HCT116 (cell line): ENCODE data around the gene PEMT. TPM values are rescaled to one million over a fixed set of nuclear protein-coding genes. Genes with fewer than 3 reads are reported as not detected.

ENCODE experiments used
- ATAC-seq: fragments of 200-7000 bp; cut with Tn5 transposase; 2 replicates; pipeline ENCODE4 v1.9.1; 2020; ENCODE audit warnings: mild to moderate bottlenecking, moderate library complexity
- BruUV-seq: library from RNA; stranded (reverse); fragments of 400-500 nt; replicated peaks from 2 replicates; lab custom pipeline; 2021; lab: Mats Ljungman, UMichigan
- CTCF ChIA-PET: fragments of 300-600 bp; sonication (Branson Sonifier 250); formaldehyde crosslinking; loops from one replicate; lab custom pipeline; 2021; ENCODE audit warnings: antibody characterized with exemption; lab: Charles Lee
- POLR2A ChIA-PET: fragments of 300-600, 350-600 bp; sonication (Branson Sonifier 250); formaldehyde crosslinking; loops from one replicate; lab custom pipeline; 2021; ENCODE audit warnings: antibody characterized with exemption; lab: Charles Lee
- RAD21 ChIA-PET, 2 experiments: fragments of 300-600 bp; sonication (Branson Sonifier 250); formaldehyde crosslinking; loops; one replicate each; lab custom pipeline; 2023; ENCODE audit warnings: low total read pairs in 2 of 2; ENCODE audit not compliant: uncharacterized antibody in 2 of 2, unreplicated experiment in 2 of 2, low non-redundant PET in 1 of 2; lab: Charles Lee
- DNase-seq: peaks from one replicate; pipeline ENCODE4 v3.0.0-alpha.2; 2010; ENCODE audit warnings: low read depth, low spot score
- H2AFZ ChIP-seq: fragments of 200-600 bp; shearing (Covaris generic), sonication (generic); 2 replicates; pipeline ENCODE4 v1.6.1; 2017; ENCODE audit warnings: low read depth, mixed run types, mixed read lengths, antibody characterized with exemption, low read length; ENCODE audit not compliant: poor library complexity, severe bottlenecking
- H3K27ac ChIP-seq: 2 replicates; pipeline ENCODE4 v1.5.1; 2012; ENCODE audit warnings: low read depth, low read length
- H3K27me3 ChIP-seq: fragments of 200-600 bp; sonication (generic); 2 replicates; pipeline ENCODE4 v1.6.1; 2016; ENCODE audit warnings: mixed run types, low read length, mixed read lengths; ENCODE audit not compliant: insufficient read depth
- H3K36me3 ChIP-seq, 2 experiments: fragments of 200-500 bp in 1 of 2; fragments of 200-600 bp in 1 of 2; sonication (Bioruptor generic) in 1 of 2; sonication (generic) in 1 of 2; 2 replicates each; pipeline versions ENCODE4 v1.5.1 to v1.6.1; 2014 to 2016; ENCODE audit warnings: low read length in 2 of 2, inconsistent platforms in 1 of 2, mixed read lengths in 1 of 2, mixed run types in 1 of 2; ENCODE audit not compliant: insufficient read depth in 2 of 2, control insufficient read depth in 1 of 2
- H3K4me1 ChIP-seq, 2 experiments: fragments of 200-600 bp in 1 of 2; sonication (generic) in 1 of 2; 2 replicates each; pipeline versions ENCODE4 v1.5.1 to v1.6.1; 2012 to 2017; ENCODE audit warnings: low read length in 2 of 2, inconsistent platforms in 1 of 2, mild to moderate bottlenecking in 1 of 2, mixed read lengths in 1 of 2, mixed run types in 1 of 2, moderate library complexity in 1 of 2; ENCODE audit not compliant: insufficient read depth in 2 of 2, control insufficient read depth in 1 of 2
- H3K4me2 ChIP-seq: fragments of 200-600 bp; sonication (generic); 2 replicates; pipeline ENCODE4 v1.6.1; 2017; ENCODE audit warnings: mixed run types, low read length, mixed read lengths
- H3K4me3 ChIP-seq, 2 experiments: fragments of 200-600 bp in 1 of 2; sonication (generic) in 1 of 2; replicated peaks in 1 of 2; 2 replicates each; pipeline ENCODE4 v1.5.1; 2011 to 2016; ENCODE audit warnings: low read length in 2 of 2, control low read depth in 1 of 2, low read depth in 1 of 2, mild to moderate bottlenecking in 1 of 2, mixed read lengths in 1 of 2, mixed run types in 1 of 2
- H3K79me2 ChIP-seq: fragments of 200-600 bp; sonication (generic); 2 replicates; pipeline ENCODE4 v1.6.1; 2017; ENCODE audit warnings: mild to moderate bottlenecking, mixed run types, low read length, moderate library complexity, mixed read lengths; ENCODE audit not compliant: insufficient read depth
- H3K9ac ChIP-seq: fragments of 200-600 bp; sonication (generic); 2 replicates; pipeline ENCODE4 v1.6.1; 2016; ENCODE audit warnings: low read length, mixed read lengths
- H3K9me2 ChIP-seq: fragments of 200-600 bp; sonication (generic), shearing (Covaris generic); 2 replicates; pipeline ENCODE4 v1.6.1; 2017; ENCODE audit warnings: mixed run types, mild to moderate bottlenecking, moderate library complexity; ENCODE audit not compliant: insufficient read depth
- H3K9me3 ChIP-seq, 2 experiments: fragments of 200-500 bp in 1 of 2; fragments of 200-600 bp in 1 of 2; sonication (Bioruptor generic) in 1 of 2; sonication (generic) in 1 of 2; 2 replicates each; pipeline ENCODE4 v1.6.1; 2014 to 2017; ENCODE audit warnings: low read length in 2 of 2, mixed read lengths in 2 of 2, inconsistent platforms in 1 of 2, low read depth in 1 of 2, mild to moderate bottlenecking in 1 of 2, mixed run types in 1 of 2, moderate library complexity in 1 of 2; ENCODE audit not compliant: control insufficient read depth in 1 of 2, insufficient read depth in 1 of 2
- H4K20me1 ChIP-seq: fragments of 200-600 bp; sonication (generic), shearing (Covaris generic); 2 replicates; pipeline ENCODE4 v1.6.1; 2017; ENCODE audit warnings: mixed run types, mild to moderate bottlenecking, moderate library complexity; ENCODE audit not compliant: insufficient read depth
- ATF3 ChIP-seq: IDR thresholded peaks from 2 replicates; pipeline ENCODE4 v1.6.1; 2012
- CBX3 ChIP-seq: IDR thresholded peaks from 2 replicates; pipeline ENCODE4 v1.6.1; 2012; ENCODE audit warnings: low read depth
- CEBPB ChIP-seq: IDR thresholded peaks from 2 replicates; pipeline ENCODE4 v1.6.1; 2012; ENCODE audit warnings: low read depth
- ELF1 ChIP-seq: IDR thresholded peaks from 2 replicates; pipeline ENCODE4 v1.6.1; 2012; ENCODE audit warnings: low read depth, borderline replicate concordance
- EZH2 ChIP-seq: fragments of 200-600 bp; sonication (generic); IDR thresholded peaks from 2 replicates; pipeline ENCODE4 v1.6.1; 2017; ENCODE audit warnings: antibody characterized with exemption, mixed run types
- FOSL1 ChIP-seq: IDR thresholded peaks from 2 replicates; pipeline ENCODE4 v1.6.1; 2012; ENCODE audit warnings: low read depth
- JUND ChIP-seq: IDR thresholded peaks from 2 replicates; pipeline ENCODE4 v1.6.1; 2012
- MAX ChIP-seq: IDR thresholded peaks from 2 replicates; pipeline ENCODE4 v1.6.1; 2012
- POLR2A ChIP-seq: IDR thresholded peaks from 2 replicates; pipeline ENCODE4 v1.7.0; 2011; ENCODE audit warnings: borderline replicate concordance; ENCODE audit not compliant: insufficient read depth, insufficient read length; ENCODE audit errors: extremely low read depth
- RAD21 ChIP-seq: IDR thresholded peaks from 2 replicates; pipeline ENCODE4 v1.6.1; 2012; ENCODE audit warnings: low read depth, mild to moderate bottlenecking
- SIN3A ChIP-seq: IDR thresholded peaks from 2 replicates; pipeline ENCODE4 v1.6.1; 2012; ENCODE audit warnings: low read depth
- SP1 ChIP-seq: IDR thresholded peaks from 2 replicates; pipeline ENCODE4 v1.6.1; 2012; ENCODE audit warnings: low read depth
- SRF ChIP-seq: IDR thresholded peaks from 2 replicates; pipeline ENCODE4 v1.6.1; 2012; ENCODE audit warnings: low read depth
- TCF7L2 ChIP-seq: IDR thresholded peaks from 2 replicates; pipeline ENCODE4 v1.7.0; 2011; ENCODE audit warnings: borderline replicate concordance, inconsistent platforms; ENCODE audit not compliant: insufficient read depth, insufficient read length; ENCODE audit errors: extremely low read depth
- YY1 ChIP-seq: IDR thresholded peaks from 2 replicates; pipeline ENCODE4 v1.6.1; 2011; ENCODE audit warnings: low read length, low read depth, moderate library complexity, mild to moderate bottlenecking; ENCODE audit not compliant: insufficient replicate concordance; ENCODE audit errors: extremely low read depth
- ZFX ChIP-seq: fragments of 450-650 bp; IDR thresholded peaks from 2 replicates; pipeline ENCODE4 v1.6.1; 2017
- ZNF274 ChIP-seq: fragments of 200-500 bp; sonication (Bioruptor generic); IDR thresholded peaks from 2 replicates; pipeline ENCODE4 v1.6.1; 2014; ENCODE audit warnings: mild to moderate bottlenecking, low read depth, low read length, inconsistent platforms
- intact Hi-C: fragments of 100-400 bp; cut with micrococcal nuclease; formaldehyde crosslinking; loops from 2 replicates; pipeline ENCODE4 v1.10.0; 2022
- total RNA-seq: library from RNA; stranded (reverse); gene quantifications from one replicate; pipeline ENCODE4 v1.2.1, GENCODE V29; 2021; ENCODE audit not compliant: unreplicated experiment

The PEMT gene
- total RNA-seq, 1 experiment from 2014 or later: 52.1 TPM

- Histone ChIP-seq H4K20me1 (no peaks in the 10 kb centered on the region), H3K9me2 (no peaks in the 10 kb centered on the region), H3K36me3 (no peaks in the 10 kb centered on the region), H3K4me3 (no peak overlapping the region), H3K4me1 (no peaks in the 10 kb centered on the region), H3K9ac (no peak overlapping the region), H3K9me3 (no peaks in the 10 kb centered on the region), H3K4me2 (no peak overlapping the region), H2AFZ (no peak overlapping the region), H3K79me2 (no peaks in the 10 kb centered on the region), H3K27ac (no peak overlapping the region), H3K27me3 (no peaks in the 10 kb centered on the region)
- CTCF ChIA-PET: no interaction called here
- TF ChIP-seq ZNF274 (no peak), CBX3 (no peak), ATF3 (no peak), JUND (no peak), TCF7L2 (no peak), FOSL1 (no peak)
- no TSS peak for BruUV-seq
- POLR2A ChIA-PET: no interaction called here
- no peak for DNase-seq
- RAD21 ChIA-PET: no interaction called here
- no peak for ATAC-seq
- intact Hi-C loops: no loop called here
Observed at GRCh38 chr17:17528696-17529652, 62.5 kb downstream of the PEMT start.

GRCh38 chr17:17527956-17528500 lies 63.5 kb downstream of the PEMT start:
- DNase-seq (no peak), ATAC-seq (no peak)
- intact Hi-C loops: no loop called here
- H3K9ac ChIP-seq: no peak overlapping the region
- BruUV-seq: no TSS peak
- H3K4me3 ChIP-seq: no peak overlapping the region
- H4K20me1 ChIP-seq: no peaks in the 10 kb centered on the region
- no peaks in the 10 kb centered on the region for H3K4me1 ChIP-seq
- no peak overlapping the region for H2AFZ ChIP-seq
- no peaks in the 10 kb centered on the region for H3K79me2 ChIP-seq
- no peak overlapping the region for H3K27ac ChIP-seq
- no peaks in the 10 kb centered on the region for H3K9me3 ChIP-seq
- CTCF ChIA-PET: interaction anchor here (1.1 kb wide), 1 partner anchor 31 kb away, joined by 3 read pairs; no protein-coding TSS in a partner anchor
- TF ChIP-seq SIN3A (no peak), ZFX (no peak), ZNF274 (no peak), YY1 (no peak), CBX3 (no peak), TCF7L2 (no peak), MAX (no peak), EZH2 (no peak), SP1 (no peak), CEBPB (no peak), ELF1 (no peak), RAD21 (no peak), POLR2A (no peak), SRF (no peak)
- no peaks in the 10 kb centered on the region for H3K9me2 ChIP-seq
- H3K36me3 ChIP-seq: no peaks in the 10 kb centered on the region
- RAD21 ChIA-PET: no interaction called here
- POLR2A ChIA-PET: no interaction called here
- no peaks in the 10 kb centered on the region for H3K27me3 ChIP-seq
- H3K4me2 ChIP-seq: no peak overlapping the region
